HEK293T (cell line): Measurements from ENCODE around the gene ESYT3.

ENCODE experiments used
- FOXA1 ChIP-seq: fragments of 450-650 bp; IDR thresholded peaks from 2 replicates; pipeline ENCODE4 v1.6.1; 2016; ENCODE audit warnings: mild to moderate bottlenecking
- L3MBTL2 ChIP-seq: fragments of 450-650 bp; conservative IDR thresholded peaks from 2 replicates; pipeline ENCODE4 v1.6.1; 2016; ENCODE audit warnings: mild to moderate bottlenecking

DNA sequence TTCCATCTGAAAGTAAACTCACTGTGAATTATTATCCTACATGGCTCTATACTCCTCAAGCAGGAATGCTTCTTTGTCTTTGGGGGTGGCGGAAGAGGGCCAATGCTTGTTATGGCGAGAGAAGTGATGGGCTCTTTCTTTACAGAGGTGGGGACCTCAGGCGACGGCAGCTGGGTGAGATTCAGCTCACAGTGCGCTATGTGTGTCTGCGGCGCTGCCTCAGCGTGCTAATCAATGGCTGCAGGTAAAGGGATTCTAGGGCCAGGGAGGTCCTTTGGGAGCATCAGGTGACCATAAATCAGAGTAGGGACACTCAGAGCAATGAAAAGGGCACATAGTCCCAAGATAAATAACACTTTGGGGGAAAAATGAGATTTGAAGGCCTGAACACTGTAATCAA, 39.0 kb downstream of the ESYT3 start:
- TF ChIP-seq L3MBTL2, result no peak
- no peak for TF ChIP-seq FOXA1
